HG03469 (cell line): ENCODE measurements around the gene RAB4B.
"Not testable (repeated sequence)": the region's sequence is repeated elsewhere in the genome, so short reads cannot be mapped to it uniquely, and the experiment has no call there.

Experiments
- ATAC-seq: cut with Tn5 transposase; IDR thresholded peaks from one replicate; pipeline ENCODE4 v1.9.1; 2021; ENCODE audit warnings: mild to moderate bottlenecking, moderate library complexity, moderate number of reproducible peaks; ENCODE audit not compliant: unreplicated experiment

The RAB4B gene

GRCh38 chr19:40838477-40838876 lies 60.4 kb downstream of the RAB4B start:
- not testable (repeated sequence) for ATAC-seq

GRCh38 chr19:40842012-40842411 lies 64.0 kb downstream of the RAB4B start:
- ATAC-seq = not testable (repeated sequence)

GRCh38 chr19:40842997-40843652 lies 65.1 kb downstream of the RAB4B start:
- ATAC-seq = not testable (repeated sequence)

DNA sequence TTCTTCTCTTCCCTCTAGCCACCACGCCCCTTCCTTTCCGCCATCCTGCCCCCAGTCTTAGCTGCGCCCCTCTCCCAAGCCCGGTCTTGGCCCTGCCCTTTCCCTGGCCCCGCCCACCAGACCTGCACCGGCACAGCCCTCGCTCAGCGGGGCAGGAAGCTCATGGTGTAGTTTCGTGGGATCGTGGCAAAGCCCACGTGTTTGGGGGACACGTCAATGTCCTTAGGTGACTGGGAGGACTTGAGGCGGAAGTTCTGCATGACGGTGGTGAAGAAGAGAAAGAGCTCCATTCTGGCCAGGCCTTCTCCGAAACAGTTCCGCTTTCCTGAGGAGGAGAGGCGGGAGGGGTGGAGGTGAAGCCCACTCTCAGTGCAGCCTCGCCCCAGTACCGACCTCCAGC lies 65.6 kb downstream of the RAB4B start:
- ATAC-seq = not testable (repeated sequence)
